DND-41 (cell line): ENCODE data around the gene PRSS2.
A peak's percentile ranks its signal among the peaks of the same experiment; 100 is the strongest.

ENCODE experiments used
- ATAC-seq: fragments of 200-7000 bp; cut with Tn5 transposase; 3 replicates; pipeline ENCODE4 v1.9.1; 2021; ENCODE audit warnings: low read depth; ENCODE audit not compliant: insufficient read depth
- DNase-seq: peaks from one replicate; pipeline ENCODE4 v3.0.0-alpha.2; 2020
- H2AFZ ChIP-seq: 2 replicates; pipeline ENCODE4 v1.6.0; 2012; ENCODE audit warnings: low read depth, low read length
- H3K27ac ChIP-seq: 2 replicates; pipeline ENCODE4 v1.5.1; 2012; ENCODE audit warnings: low read length, inconsistent platforms
- H3K27me3 ChIP-seq: fragments of 200-600 bp; sonication (generic); 2 replicates; pipeline ENCODE4 v1.6.0; 2012; ENCODE audit warnings: low read length, mild to moderate bottlenecking, inconsistent platforms; ENCODE audit not compliant: insufficient read depth, poor library complexity
- H3K36me3 ChIP-seq: 2 replicates; pipeline ENCODE4 v1.5.1; 2012; ENCODE audit warnings: low read length, inconsistent platforms; ENCODE audit not compliant: insufficient read depth
- H3K4me1 ChIP-seq: 2 replicates; pipeline ENCODE4 v1.5.1; 2012; ENCODE audit warnings: mild to moderate bottlenecking, low read length; ENCODE audit not compliant: insufficient read depth
- H3K4me2 ChIP-seq: 2 replicates; pipeline ENCODE4 v1.6.0; 2012; ENCODE audit warnings: mild to moderate bottlenecking, moderate library complexity, low read length, inconsistent platforms; ENCODE audit not compliant: insufficient read depth
- H3K4me3 ChIP-seq, 2 experiments: fragments of 200-600 bp in 1 of 2; shearing (Covaris generic) in 1 of 2; 2 replicates each; pipeline ENCODE4 v1.5.1; 2012 to 2016; ENCODE audit warnings: inconsistent platforms in 2 of 2, low read length in 2 of 2, mild to moderate bottlenecking in 2 of 2, low read depth in 1 of 2, moderate library complexity in 1 of 2
- H3K79me2 ChIP-seq: 2 replicates; pipeline ENCODE4 v1.6.0; 2012; ENCODE audit warnings: low read length, inconsistent platforms; ENCODE audit not compliant: insufficient read depth
- H3K9ac ChIP-seq: 2 replicates; pipeline ENCODE4 v1.6.0; 2012; ENCODE audit warnings: low read depth, mild to moderate bottlenecking, inconsistent platforms, low read length, moderate library complexity
- H3K9me3 ChIP-seq: 2 replicates; pipeline ENCODE4 v1.5.1; 2012; ENCODE audit warnings: low read length, moderate library complexity, mild to moderate bottlenecking, inconsistent platforms; ENCODE audit not compliant: insufficient read depth, severe bottlenecking
- H4K20me1 ChIP-seq: 2 replicates; pipeline ENCODE4 v1.6.0; 2012; ENCODE audit warnings: low read length; ENCODE audit not compliant: insufficient read depth
- EZH2 ChIP-seq: IDR thresholded peaks from 3 replicates; pipeline ENCODE4 v1.6.1; 2012; ENCODE audit warnings: borderline replicate concordance, low read depth, mild to moderate bottlenecking, moderate library complexity, low read length, inconsistent platforms; ENCODE audit not compliant: severe bottlenecking
- TF ChIP-seq, protein P1 (sequence below): IDR thresholded peaks from 2 replicates; pipeline ENCODE4 v1.5.1; 2012; ENCODE audit warnings: borderline replicate concordance, low read length, moderate library complexity, mild to moderate bottlenecking; ENCODE audit not compliant: poor library complexity, severe bottlenecking; ENCODE audit errors: extremely low read depth

PRSS2 gene

DNA sequence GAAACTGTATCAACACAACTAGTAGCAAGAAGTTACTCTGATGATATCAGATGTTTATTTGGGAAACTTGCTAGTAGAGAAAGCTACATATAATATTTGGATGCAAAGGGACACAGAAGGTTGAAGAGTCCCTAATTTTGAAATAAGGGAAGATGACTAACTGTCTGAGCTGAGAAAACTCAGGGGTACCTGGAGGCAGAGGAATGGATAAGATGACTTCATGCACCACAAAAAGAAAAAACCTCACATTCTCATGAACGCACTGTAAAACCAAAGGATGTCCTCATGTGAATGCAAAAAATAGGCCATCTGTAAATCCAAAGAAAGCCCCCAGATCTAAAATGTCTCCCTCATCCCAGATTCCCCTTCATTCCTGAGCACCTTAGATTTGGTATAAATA is 29.3 kb downstream of the PRSS2 start:
- ATAC-seq (no peak), DNase-seq (peak; percentile 9)
- Histone ChIP-seq H4K20me1 (no peaks in the 10 kb centered on the region), H3K4me1 (peaks cover 78% of the 10 kb centered on the region), H3K27ac (peak overlapping the region; percentile 97), H3K4me3 (peak overlapping the region; percentile 42 to 60; a peak in 3 of 4 replicates), H3K36me3 (peaks cover 80% of the 10 kb centered on the region), H2AFZ (no peak overlapping the region), H3K9ac (peak overlapping the region; percentile 99), H3K9me3 (no peaks in the 10 kb centered on the region), H3K4me2 (peak overlapping the region; percentile 61), H3K79me2 (peaks cover 93% of the 10 kb centered on the region), H3K27me3 (no peaks in the 10 kb centered on the region)
- TF ChIP-seq, protein P1, sequence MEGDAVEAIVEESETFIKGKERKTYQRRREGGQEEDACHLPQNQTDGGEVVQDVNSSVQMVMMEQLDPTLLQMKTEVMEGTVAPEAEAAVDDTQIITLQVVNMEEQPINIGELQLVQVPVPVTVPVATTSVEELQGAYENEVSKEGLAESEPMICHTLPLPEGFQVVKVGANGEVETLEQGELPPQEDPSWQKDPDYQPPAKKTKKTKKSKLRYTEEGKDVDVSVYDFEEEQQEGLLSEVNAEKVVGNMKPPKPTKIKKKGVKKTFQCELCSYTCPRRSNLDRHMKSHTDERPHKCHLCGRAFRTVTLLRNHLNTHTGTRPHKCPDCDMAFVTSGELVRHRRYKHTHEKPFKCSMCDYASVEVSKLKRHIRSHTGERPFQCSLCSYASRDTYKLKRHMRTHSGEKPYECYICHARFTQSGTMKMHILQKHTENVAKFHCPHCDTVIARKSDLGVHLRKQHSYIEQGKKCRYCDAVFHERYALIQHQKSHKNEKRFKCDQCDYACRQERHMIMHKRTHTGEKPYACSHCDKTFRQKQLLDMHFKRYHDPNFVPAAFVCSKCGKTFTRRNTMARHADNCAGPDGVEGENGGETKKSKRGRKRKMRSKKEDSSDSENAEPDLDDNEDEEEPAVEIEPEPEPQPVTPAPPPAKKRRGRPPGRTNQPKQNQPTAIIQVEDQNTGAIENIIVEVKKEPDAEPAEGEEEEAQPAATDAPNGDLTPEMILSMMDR, result no peak
- TF ChIP-seq EZH2, result no peak

DNA sequence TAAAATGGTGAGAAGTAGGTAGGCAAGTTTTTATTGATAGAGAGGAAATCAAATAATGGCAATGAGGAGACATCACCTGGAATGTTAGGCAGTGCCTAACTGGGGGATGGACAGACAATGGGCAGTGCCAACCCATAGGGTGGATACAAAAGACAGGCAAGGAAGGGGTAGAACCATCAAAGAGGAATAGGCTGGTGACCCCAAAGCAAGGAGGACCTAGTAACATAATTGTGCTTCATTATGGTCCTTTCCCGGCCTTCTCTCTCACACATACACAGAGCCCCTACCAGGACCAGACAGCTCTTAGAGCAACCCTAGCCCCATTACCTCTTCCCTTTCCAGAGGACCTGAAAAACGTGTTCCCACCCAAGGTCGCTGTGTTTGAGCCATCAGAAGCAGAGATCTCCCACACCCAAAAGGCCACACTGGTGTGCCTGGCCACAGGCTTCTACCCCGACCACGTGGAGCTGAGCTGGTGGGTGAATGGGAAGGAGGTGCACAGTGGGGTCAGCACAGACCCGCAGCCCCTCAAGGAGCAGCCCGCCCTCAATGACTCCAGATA is 30.0 kb downstream of the PRSS2 start:
- Histone ChIP-seq H3K27ac (peak overlapping the region; percentile 97), H3K9ac (peak overlapping the region; percentile 99), H3K36me3 (peaks cover 80% of the 10 kb centered on the region), H3K9me3 (no peaks in the 10 kb centered on the region), H3K4me3 (peak overlapping the region; percentile 42 to 60; a peak in 3 of 4 replicates), H4K20me1 (no peaks in the 10 kb centered on the region), H3K79me2 (peaks cover 95% of the 10 kb centered on the region), H3K27me3 (no peaks in the 10 kb centered on the region), H2AFZ (no peak overlapping the region), H3K4me2 (peak overlapping the region; percentile 61), H3K4me1 (peaks cover 78% of the 10 kb centered on the region)
- no peak for ATAC-seq
- TF ChIP-seq EZH2, result no peak
- TF ChIP-seq, protein P1, result no peak
- peak; percentile 53 for DNase-seq

DNA sequence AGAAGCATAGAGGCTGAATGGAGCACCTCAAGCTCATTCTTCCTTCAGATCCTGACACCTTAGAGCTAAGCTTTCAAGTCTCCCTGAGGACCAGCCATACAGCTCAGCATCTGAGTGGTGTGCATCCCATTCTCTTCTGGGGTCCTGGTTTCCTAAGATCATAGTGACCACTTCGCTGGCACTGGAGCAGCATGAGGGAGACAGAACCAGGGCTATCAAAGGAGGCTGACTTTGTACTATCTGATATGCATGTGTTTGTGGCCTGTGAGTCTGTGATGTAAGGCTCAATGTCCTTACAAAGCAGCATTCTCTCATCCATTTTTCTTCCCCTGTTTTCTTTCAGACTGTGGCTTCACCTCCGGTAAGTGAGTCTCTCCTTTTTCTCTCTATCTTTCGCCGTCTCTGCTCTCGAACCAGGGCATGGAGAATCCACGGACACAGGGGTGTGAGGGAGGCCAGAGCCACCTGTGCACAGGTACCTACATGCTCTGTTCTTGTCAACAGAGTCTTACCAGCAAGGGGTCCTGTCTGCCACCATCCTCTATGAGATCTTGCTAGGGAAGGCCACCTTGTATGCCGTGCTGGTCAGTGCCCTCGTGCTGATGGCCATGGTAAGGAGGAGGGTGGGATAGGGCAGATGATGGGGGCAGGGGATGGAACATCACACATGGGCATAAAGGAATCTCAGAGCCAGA is 31.0 kb downstream of the PRSS2 start:
- H3K9me3 ChIP-seq, result no peaks in the 10 kb centered on the region
- peak overlapping the region; percentile 97 for H3K27ac ChIP-seq
- H3K79me2 ChIP-seq, result peaks cover 95% of the 10 kb centered on the region
- ATAC-seq (no peak), DNase-seq (peak; percentile 36)
- TF ChIP-seq EZH2, result no peak
- TF ChIP-seq, protein P1, result no peak
- peaks cover 86% of the 10 kb centered on the region for H3K4me1 ChIP-seq
- H3K4me3 ChIP-seq, result peak overlapping the region in 1 of 2 experiments; percentile 36; a peak in 3 of 4 replicates
- H3K9ac ChIP-seq, result peak overlapping the region; percentile 99
- H3K27me3 ChIP-seq, result no peaks in the 10 kb centered on the region
- H4K20me1 ChIP-seq, result no peaks in the 10 kb centered on the region
- no peak overlapping the region for H2AFZ ChIP-seq
- H3K4me2 ChIP-seq, result peak overlapping the region; percentile 55
- peaks cover 73% of the 10 kb centered on the region for H3K36me3 ChIP-seq
